Activated T-cell treated with anti-CD3 and anti-CD28 coated beads, Interleukin-2, amount 50 U/mL, for 48 hours (primary cell): ENCODE results near the gene TP53I3.
"Not testable (repeated sequence)": the region's sequence is repeated elsewhere in the genome, so short reads cannot be mapped to it uniquely, and the experiment has no call there.

Experiments
- DNase-seq, 2 experiments: peaks; one replicate each; pipeline ENCODE4 v3.0.0-alpha.2; 2020

TP53I3 gene

DNA sequence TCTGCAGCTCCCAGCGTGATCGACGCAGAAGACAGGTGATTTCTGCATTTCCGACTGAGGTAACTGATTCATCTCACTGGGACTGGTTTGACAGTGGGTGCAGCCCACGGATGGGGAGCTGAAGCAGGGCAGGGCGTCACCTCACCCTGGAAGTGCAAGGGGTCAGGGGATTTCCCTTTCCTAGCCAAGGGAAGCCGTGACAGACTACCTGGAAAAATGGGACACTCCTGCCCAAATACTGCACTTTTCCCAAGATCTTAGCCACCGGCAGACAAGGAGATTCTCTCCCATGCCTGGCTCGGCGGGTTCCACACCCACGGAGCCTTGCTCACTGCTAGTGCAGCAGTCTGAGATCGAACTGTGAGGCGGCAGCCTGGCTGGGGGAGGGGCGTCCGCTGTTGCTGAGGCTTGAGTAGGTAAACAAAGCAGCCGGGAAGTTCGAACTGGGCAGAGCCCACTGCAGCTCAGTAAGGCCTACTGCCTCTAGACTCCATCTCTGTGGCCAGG, 10.6 kb upstream of the TP53I3 start:
- DNase-seq: peak in 1 of 2 experiments; percentile 1

DNA sequence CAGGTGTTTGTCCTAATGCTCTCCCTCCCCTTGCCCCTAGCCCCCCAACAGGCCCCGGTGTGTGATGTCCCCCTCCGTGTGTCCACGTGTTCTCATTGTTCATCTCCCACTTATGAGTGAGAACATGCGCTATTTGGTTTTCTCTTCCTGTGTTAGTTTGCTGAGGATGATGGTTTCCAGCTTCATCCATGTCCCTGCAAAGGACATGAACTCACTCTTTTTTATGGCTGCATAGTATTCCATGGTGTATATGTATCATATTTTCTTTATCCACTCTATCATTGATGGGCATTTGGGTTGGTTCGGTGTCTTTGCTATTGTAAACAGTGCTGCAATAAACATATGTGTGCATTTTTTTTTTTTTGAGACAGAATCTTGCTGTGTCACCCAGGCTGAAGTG, 8.6 kb upstream of the TP53I3 start:
- not testable (repeated sequence) for DNase-seq

DNA sequence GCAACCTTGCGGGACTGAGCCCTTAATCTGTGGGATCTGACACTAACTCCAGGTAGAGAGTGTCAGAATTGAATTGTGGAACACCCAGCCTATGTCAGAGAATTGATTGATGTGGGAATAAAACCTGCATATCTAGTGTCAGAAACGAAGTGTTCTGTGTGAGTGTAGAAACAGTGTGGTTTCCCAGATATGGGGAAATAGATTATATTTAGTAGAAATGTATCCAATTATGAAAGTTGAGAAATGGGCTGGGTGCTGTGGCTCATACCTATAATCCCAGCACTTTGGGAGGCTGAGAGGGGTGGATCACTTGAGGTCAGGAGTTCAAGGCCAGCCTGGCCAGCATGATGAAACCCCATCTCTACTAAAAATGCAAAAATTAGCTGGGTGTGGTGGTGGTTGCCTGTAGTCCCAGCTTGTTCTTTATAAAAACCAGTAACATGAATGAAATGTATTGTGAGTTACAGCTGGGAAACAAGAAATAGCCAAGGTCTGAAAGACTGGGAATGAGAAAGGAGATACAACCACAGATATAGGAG, 4.3 kb upstream of the TP53I3 start:
- no peak for DNase-seq

DNA sequence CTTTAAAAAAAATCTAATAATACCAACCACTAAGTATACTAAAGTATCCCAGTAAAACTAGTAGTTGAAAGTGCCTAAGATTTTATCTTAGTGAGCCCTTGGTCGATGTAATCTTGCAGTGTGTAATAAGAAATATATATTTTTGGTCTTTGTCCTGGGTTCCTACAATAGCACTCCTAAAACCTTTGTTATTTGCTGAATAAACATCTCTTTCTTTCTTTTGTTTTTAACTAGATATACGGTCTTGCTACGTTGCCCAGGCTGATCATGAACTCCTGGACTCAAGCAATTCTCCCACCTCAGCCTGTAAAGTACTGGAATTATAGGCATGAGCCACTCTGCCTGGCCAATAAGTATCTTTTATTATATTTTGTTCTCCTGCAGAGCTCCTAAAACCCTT, 2.4 kb upstream of the TP53I3 start:
- DNase-seq: no peak

DNA sequence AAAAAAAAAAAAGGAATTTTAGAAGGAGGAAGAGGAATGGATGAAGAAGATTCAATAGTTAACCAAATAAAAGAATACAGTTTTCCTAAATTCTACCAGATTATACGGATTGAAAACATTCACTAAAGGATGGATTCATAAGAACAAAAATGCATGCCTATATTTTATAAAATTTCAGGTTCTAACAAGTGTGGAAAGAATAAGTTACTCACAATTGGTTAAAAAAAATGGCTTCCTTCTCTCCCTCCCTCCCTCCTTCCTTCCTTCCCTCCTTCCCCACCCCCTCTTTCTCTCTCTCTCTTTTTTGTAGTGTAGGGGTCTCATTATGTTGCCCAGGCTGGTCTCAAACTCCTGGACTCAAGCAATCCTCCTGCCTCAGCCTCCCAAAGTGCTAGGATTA, 1.6 kb upstream of the TP53I3 start:
- DNase-seq: no peak

DNA sequence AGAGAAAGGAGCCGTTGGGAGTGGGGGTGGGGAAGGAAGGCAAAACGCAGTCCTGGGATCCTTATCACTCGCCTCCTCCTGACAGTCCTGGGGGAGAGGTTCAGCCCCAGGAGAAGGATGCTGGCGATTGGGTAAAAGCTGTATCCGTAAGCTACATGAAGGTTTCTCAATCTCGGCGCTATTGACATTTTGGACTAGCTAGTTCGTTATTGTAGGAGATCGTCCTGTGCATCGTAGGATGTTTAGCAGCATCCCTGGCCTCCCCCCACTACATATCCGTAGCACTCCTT, 511 bp upstream of the TP53I3 start:
- no peak for DNase-seq

DNA sequence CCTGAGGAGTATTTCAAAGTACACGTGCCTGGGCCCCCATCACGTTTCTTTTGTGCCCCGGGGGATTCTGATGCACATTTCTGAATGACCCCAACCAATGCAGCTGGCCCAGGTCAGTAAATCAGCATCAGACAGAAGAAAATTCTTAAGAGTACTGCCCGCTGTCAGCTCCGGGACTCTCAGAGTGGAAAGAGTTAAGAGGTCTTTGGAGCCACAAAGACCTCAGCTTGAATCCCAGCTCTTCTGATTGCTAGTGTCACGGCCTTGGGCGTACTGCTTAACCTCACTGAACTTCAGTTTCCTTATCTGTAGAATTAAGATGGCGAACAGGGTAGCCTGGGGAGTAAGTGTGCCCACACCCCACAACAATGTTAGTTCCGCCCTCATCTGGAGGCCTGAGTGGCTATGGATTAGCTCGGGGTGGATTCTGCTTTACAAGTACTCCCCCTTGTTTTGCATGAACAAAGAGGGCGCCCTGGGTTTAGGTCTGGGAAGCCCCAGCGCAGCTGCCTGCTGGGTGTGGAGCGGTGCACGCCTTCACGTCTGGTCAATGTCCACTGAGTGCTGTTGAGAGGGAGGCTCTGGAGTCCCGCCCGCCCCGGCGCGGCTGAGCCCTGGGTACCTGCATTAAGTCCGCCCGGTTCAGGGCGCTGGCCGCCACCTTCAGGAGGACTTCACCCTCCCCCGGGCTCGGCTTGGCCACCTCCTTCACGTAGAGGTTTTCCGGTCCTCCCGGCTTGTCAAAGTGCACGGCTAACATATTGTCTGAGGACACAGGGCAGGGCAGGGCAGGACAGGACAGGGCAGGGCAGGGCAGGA, 858 bp downstream of the TP53I3 start:
- no peak for DNase-seq

DNA sequence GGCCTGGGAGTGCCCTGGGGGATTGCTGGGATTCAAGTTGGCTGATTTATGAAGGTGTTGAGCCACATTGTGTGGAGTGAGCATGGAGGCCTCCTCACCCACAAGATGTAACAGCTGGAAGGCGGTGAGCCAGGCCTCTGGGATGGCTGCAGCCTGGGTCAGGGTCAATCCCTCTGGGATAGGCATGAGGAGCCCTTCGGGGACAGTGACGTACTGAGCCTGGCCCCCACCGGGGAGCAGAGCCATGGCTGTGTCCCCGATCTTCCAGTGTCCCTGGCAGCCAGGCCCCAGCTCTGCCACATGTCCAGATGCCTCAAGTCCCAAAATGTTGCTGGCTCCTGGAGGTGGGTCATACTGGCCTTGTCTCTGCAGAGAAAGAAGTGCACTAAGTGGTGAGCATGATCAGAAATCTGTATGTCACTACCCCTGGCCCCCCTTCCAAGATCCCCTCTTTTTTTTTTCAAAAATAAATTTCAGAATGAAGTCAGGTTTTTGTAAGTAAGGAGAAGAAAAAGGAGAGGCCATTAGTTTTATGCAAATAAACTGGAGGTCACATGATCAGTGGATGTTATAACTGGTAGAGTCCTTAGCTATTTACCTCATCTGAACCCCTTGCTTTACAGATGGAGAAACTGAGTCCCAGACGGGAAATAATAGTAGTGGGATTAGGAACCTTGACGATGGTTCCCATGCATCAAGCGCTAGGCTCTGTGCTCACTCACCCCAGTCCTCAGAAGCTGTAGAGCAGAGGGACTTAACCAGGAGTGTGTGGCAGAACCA, 1.7 kb downstream of the TP53I3 start:
- peak; percentile 10 to 12 for DNase-seq

DNA sequence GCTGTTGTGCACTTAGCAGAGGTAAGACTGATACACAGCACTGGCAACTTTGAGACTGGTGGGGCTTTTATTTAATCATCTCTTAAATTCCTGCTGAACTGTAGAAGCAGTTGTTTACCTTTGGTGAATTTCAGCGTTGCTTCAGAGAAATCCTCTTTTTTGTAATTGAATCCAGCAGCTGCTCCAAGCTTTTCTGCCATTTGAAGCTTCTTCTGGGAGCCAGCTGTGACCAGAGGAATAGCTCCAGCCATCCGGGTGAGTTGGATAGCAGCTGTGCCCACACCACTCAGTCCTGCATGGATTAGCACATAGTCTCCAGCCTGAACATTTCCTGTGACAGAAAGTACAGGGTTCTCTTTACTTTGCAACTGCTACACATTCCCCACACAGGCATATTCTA, 3.9 kb downstream of the TP53I3 start:
- DNase-seq: peak in 1 of 2 experiments; percentile 2

DNA sequence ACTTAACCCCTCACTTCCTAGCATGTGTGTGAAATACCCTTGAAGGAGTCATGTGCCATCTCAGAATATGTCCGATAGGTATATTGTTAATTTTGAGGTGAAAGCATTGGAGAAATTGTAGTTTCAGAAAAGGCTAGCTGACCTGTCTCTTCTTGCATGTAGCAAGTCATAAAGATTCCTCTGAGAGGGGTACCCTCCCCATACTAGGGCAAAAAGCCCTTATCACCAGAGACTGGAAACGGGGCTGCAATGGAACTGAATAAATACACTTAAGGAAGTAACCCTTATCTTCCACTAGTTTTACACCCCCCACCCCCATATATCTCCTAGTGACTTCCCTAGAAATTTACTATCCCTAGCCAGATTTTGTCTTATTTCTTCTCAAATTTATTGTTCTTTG, 6.8 kb downstream of the TP53I3 start:
- peak in 1 of 2 experiments; percentile 3 for DNase-seq

DNA sequence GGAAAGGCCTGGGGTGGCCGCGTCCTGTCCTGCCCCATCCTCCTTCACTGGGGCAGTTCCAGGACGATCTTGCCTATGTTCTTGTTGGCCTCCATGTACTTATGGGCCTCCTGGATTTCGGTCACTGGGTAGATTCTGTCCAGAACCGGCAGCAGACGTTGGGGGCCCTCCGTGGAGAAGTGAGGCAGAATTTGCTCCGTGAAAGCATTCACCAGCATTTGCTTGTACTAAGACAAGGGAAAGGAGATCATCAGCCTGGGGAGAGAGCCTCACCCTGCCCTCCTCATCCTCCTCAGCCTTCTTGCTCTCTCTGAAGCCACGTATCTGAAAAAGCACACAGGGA, 7.1 kb downstream of the TP53I3 start:
- no peak for DNase-seq

DNA sequence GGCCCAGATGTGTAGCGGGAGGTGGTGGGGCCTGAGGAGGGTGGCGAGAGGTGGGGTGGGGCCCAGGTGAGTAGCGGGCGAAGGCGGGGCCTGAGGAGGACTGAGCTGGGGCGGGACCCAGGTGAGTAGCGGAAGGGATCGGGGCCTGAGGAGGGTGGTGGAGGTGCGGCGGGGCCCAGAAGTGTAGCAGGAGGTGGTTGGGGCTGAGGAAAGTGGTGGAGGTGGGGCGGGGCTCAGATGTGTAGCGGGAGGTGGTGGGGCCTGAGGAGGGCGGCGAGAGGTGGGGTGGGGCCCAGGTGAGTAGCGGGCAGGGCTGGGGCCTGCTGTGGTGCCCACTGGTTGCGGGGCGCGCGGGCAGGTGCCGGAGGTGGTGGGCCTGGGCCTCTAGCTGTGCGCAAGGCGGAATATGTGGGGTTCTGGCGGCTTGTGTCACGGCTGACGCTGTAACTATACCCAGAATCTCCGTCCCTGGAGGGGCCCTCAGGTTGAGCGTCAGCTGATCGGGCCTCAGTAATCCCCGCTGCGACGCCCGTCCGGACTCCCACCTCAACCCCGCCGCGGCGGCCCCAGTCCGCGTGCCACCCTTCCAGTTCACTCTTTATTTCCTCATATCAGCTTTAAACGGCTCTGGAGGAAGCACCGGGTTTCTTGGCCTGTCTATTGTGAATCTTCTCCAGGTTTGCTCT, 7.6 kb downstream of the TP53I3 start:
- DNase-seq: peak in 1 of 2 experiments; percentile 33

DNA sequence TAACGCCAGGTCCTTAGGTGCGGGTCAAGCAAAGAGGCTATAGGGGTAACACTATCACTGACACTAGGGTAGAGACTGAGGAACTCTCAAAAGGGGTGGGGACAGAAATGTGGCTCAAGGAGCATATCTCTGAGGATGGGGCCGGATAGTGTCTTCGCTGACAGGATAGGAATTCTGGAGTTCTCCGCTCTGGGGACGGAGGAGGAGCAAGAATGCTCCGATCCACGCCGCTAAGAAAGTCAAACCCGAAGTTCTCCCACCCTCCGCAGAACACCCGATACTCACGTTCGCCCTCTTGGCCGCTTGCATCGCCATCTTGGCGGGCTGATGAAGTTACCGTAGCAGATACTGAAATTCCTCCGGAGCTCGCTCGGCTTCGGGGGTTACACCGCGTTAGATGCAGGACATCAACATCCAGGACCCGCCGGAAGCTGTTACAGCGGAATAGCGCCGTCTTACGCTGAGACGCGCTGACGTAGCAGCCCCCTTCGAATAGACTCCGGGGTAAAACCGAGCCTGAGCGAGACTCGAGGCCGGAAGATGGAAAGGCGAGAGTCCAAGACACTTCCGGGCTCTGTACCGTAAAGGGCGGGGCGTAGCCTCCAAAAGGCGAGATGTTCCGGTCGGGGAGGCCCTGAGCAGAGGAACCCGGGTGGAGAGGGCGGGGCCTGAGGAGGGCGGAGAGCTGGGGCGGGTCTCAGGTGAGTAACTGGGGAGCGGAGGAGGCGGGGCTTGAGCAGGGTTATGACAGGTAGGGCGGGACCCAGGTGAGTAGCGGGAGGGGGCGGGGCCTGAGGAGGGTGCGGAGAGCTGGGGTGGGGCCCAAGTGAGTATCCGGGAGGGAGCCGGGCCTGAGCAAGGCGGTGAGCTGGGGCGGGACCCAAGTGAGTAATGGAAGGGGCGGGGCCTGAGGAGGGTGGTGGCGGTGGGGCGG, 8.5 kb downstream of the TP53I3 start, which contains the start of gene SF3B6:
SF3B6 (minus strand) TSS at position 412 of the 934 bp plus-strand sequence; CDS start at position 315, 97 bp downstream.
- peak; percentile 100 for DNase-seq

DNA sequence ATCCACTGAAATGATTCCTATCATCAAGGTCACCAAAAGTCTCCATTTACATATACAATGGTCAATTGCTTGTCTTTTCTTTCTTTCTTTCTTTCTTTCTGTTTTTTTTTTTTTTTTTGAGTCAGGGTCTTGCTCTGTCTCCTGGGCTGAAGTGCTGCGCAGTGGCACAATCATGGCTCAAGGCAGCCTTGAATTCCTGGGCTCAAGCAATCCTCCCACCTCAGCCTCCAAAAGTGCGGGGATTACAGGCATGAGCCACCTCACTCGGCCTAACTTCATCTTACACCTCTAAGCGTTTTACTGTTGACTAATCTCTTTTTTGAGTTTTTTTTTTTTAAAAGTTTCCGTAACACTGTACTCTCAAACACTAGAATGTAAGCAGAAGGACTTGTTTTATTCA, 9.4 kb downstream of the TP53I3 start:
- DNase-seq: peak; percentile 12 to 15

DNA sequence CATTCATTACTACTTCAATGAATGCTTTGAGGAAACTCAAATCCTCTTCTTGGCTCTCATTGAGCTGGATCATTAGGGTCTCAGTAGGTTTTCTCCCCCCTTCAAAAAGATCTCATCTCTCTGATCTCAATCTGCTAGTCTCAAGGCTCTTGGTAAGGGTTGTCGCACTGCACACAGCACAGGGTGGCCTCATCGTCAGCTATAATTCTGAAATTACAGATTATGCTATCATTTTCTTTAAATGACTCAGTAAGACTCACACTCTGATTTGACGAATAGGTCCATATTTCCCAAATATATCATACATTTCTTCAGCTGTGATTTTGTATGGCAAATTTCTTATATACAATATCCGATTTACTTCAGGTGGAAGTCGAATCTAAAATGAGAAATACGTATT, 10.8 kb downstream of the TP53I3 start:
- DNase-seq: no peak

DNA sequence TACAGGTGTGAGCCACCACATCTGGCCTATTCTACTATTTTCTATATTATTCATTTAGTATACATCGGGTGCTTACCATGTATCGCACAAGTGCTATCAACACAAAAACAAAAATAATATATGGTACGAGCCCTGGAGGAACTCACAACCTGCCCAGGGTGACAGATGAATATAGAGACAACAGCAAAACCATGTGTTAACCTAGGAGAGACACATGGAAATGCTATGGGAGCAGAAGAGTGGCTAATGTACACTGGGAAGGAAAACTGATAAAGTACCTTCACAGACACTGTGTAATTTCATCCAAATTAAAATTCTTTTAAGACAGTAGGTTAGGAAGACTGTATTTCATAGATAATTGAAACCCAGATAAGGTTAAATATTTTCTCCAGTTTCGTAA, 12.4 kb downstream of the TP53I3 start:
- no peak for DNase-seq

DNA sequence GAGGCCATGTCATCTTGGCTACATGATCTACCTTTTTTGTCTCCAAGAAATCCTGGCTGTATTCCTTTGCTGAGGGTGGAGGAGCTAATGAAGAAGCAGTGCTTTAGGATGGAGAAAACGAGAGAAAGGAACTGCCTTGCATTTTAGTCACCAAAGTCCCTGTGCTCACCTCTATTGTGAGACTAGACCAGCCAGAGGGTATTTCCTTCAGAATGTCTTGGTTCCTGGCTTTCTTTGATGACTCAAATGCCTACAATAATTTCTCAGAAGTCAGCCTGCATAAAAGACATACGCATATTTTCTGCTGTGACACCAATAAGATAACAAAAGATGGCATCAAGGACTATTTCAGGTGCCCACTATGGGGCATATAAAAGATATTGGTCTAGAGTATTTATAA, 19.3 kb downstream of the TP53I3 start:
- DNase-seq: no peak

DNA sequence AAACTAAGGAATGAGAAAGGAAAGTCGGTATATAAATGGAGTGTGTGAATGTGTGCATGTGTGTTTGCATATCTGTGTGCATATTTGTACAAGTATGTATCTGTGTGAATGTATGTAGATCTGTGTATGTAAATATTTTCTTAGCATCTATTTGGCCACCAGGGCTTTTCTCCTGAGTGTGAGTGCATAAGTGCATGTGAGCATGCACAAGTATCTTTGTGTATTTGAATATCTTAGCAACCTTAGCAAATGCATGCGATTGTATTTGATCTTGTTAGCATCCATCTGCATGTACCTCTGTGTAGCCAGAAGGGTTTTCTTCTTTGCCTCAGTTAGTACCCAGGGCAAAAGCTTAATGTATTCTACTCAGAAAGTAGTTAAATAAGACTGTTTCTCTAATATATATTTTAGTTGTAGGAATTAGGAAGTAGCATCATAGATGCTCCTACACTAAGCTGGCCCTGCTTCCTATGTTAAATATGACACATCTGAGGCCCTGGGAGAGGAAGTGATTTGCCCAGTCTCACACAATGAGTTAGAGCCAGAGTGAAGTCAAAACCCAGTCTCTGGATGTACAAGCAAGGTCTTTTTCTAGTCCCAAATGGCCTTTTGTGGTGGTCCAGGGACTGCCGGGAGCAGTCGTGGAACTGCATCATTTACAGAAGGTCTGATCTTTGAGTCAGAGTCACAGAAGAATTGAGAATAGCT, 25.9 kb downstream of the TP53I3 start:
- no peak for DNase-seq

DNA sequence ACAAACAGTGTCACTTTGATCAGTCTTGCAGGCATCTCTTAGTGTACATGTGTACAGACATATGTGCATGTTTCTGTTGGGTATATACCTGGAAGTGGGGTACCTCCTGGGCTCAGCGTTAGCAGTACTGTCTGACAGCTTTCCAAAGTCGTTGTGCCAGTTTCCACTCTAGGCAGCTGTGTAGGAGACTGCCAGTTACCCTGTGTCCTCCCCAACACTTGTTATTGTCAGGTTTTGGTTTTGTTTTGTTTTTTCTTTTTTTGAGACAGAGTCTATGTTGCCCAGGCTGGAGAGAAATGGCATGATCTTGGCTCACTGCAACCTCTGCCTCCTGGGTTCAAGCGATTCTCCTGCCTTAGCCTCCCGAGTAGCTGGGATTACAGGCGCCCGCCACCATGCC, 28.9 kb downstream of the TP53I3 start:
- DNase-seq: no peak

DNA sequence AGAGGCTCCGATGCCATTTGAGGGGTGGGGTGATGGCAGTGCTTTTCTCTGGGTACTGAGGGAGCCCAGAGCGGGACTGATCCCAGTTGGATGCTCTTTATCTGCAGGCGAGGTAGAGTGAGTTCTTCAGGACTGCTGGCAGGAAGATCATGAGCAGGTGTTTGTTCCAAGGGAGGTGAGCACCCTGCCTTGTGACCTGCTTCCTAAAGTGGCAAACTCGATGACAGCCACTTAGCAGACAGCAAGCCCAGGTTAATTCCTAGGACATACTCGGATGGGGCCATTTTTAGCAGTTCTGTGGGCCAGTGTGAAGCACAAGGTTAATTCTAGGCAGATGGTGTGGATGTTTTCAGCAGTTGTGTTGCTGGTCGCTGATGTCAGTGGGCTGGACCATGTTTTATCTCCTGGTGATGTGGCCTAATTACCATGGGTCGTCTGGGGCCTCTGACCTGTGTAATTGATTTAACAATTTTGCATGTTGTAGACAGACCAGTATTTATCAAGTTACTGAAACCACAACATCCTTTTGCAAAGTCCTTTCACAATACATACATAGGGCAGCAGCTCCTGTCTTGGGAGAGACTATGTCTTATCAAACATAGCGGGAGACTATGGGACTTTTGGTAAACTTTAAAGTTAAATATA, 30.1 kb downstream of the TP53I3 start:
- no peak for DNase-seq

DNA sequence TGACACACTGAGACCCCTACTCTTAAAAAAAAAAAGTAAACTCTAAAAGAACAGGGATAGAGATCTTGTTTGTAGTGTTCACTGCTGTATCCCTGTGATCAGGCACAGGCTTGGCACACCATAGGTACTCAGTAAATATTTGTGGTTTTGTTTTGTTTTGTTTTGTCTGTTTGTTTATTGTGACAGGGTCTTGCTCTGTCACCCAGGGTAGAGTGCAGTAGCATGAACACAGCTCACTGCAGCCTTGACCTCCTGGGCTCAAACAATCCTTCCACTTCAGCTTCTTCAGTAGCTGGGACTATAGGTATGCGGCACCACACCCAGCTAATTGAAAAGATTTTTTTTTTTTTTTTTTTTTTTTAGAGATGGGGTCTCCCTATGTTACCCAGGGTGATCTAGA, 31.7 kb downstream of the TP53I3 start:
- DNase-seq: no peak
